SU-DHL-6 (cell line): ENCODE measurements around the gene NUP153.

Experiments used
- H2AFZ ChIP-seq: fragments of 200-600 bp; sonication (generic); 2 replicates; pipeline ENCODE4 v1.6.1; 2014; ENCODE audit warnings: low read depth, mild to moderate bottlenecking, moderate library complexity, mixed read lengths, antibody characterized with exemption, low read length; ENCODE audit not compliant: severe bottlenecking
- H3F3A ChIP-seq: fragments of 200-600 bp; shearing (Covaris generic); 2 replicates; pipeline ENCODE4 v1.6.0; 2016; ENCODE audit warnings: antibody characterized with exemption, mild to moderate bottlenecking; ENCODE audit not compliant: insufficient read depth
- H3K27ac ChIP-seq: fragments of 200-600 bp; sonication (generic); 2 replicates; pipeline ENCODE4 v1.5.1; 2016; ENCODE audit warnings: low read depth, mild to moderate bottlenecking, low read length, moderate library complexity, mixed read lengths
- H3K27me3 ChIP-seq: fragments of 200-600 bp; sonication (generic), shearing (Covaris generic); 2 replicates; pipeline ENCODE4 v1.6.0; 2014; ENCODE audit warnings: mild to moderate bottlenecking, low read length
- H3K36me3 ChIP-seq: fragments of 200-600 bp; sonication (generic); 2 replicates; pipeline ENCODE4 v1.6.1; 2014; ENCODE audit warnings: mild to moderate bottlenecking, low read length, mixed read lengths
- H3K4me2 ChIP-seq: fragments of 300-600, 200-600 bp; shearing (Covaris generic), sonication (generic); 2 replicates; pipeline ENCODE4 v1.6.0; 2014; ENCODE audit warnings: low read length, low read depth, mild to moderate bottlenecking; ENCODE audit not compliant: poor library complexity, severe bottlenecking
- H3K4me3 ChIP-seq: fragments of 200-600 bp; sonication (generic); 2 replicates; pipeline ENCODE4 v1.5.1; 2014; ENCODE audit warnings: antibody characterized with exemption, low read length, mild to moderate bottlenecking, mixed read lengths; ENCODE audit not compliant: insufficient read depth, poor library complexity, severe bottlenecking
- H3K79me2 ChIP-seq: fragments of 200-600 bp; sonication (generic); 2 replicates; pipeline ENCODE4 v1.6.1; 2014; ENCODE audit warnings: mild to moderate bottlenecking, low read length, moderate library complexity; ENCODE audit not compliant: insufficient read depth
- H3K9ac ChIP-seq: fragments of 200-600 bp; sonication (generic); 2 replicates; pipeline ENCODE4 v1.7.0; 2014; ENCODE audit warnings: mild to moderate bottlenecking, low read length
- H3K9me2 ChIP-seq: fragments of 200-600 bp; sonication (generic); replicated peaks from 2 replicates; pipeline ENCODE4 v1.6.1; 2014; ENCODE audit warnings: low read length; ENCODE audit not compliant: insufficient read depth
- H3K9me3 ChIP-seq: fragments of 200-600 bp; sonication (generic); 2 replicates; pipeline ENCODE4 v1.6.1; 2014; ENCODE audit warnings: low read length, mixed read lengths; ENCODE audit not compliant: insufficient read depth
- H4K20me1 ChIP-seq: fragments of 200-600 bp; sonication (generic); 2 replicates; pipeline ENCODE4 v1.6.1; 2014; ENCODE audit warnings: low read depth, mild to moderate bottlenecking, antibody characterized with exemption, low read length, moderate library complexity, mixed read lengths
- CTCF ChIP-seq: fragments of 200-600 bp; sonication (generic); IDR thresholded peaks from one replicate; pipeline ENCODE4 v1.5.1; 2017; ENCODE audit warnings: antibody characterized with exemption, mild to moderate bottlenecking, low read length, moderate library complexity; ENCODE audit not compliant: insufficient read depth, poor library complexity, severe bottlenecking
- EZH2phosphoT487 ChIP-seq: fragments of 200-600 bp; sonication (generic), shearing (Covaris generic); conservative IDR thresholded peaks from 2 replicates; pipeline ENCODE4 v1.6.1; 2018; ENCODE audit warnings: mild to moderate bottlenecking, antibody characterized with exemption, low read length, moderate library complexity, mixed read lengths

The NUP153 gene

DNA sequence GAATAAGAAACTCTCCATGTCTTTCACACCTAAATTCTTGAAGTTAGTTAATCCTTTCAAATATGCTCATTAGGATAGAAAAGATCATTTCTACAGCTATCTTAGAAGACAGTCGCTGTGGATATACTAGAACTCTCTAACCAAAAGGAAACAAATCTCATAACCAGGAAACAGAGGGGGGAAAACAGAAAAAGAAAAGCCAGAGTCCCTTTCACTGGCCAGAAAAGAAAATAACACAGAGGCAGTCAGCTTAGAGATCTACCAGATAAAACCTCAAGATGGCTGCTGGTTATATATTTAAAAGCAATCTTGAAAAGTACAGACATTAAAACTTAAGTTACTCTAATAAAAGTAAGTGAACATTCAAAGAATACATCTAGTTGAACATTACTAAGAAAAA is 19.6 kb downstream of the NUP153 start:
- no peaks in the 10 kb centered on the region for H3K27me3 ChIP-seq
- peaks cover 49% of the 10 kb centered on the region for H3K36me3 ChIP-seq
- H4K20me1 ChIP-seq, result peaks cover 85% of the 10 kb centered on the region
- H2AFZ ChIP-seq, result no peak overlapping the region
- no peaks in the 10 kb centered on the region for H3K9me3 ChIP-seq
- H3K27ac ChIP-seq, result no peak overlapping the region
- H3K9ac ChIP-seq, result no peak overlapping the region
- no peak overlapping the region for H3K4me3 ChIP-seq
- no peaks in the 10 kb centered on the region for H3K9me2 ChIP-seq
- H3K4me2 ChIP-seq, result no peak overlapping the region
- H3K79me2 ChIP-seq, result peaks cover 99% of the 10 kb centered on the region
- TF ChIP-seq EZH2phosphoT487 (no peak), CTCF (no peak)
- H3F3A ChIP-seq, result peaks cover 12% of the 10 kb centered on the region; the same call in 1 of the 2 replicates

GRCh38 chr6:17684134-17684533 is 22.6 kb downstream of the NUP153 start:
- H3K79me2 ChIP-seq, result peaks cover 99% of the 10 kb centered on the region
- peaks cover 9% of the 10 kb centered on the region; the same call in 1 of the 2 replicates for H3F3A ChIP-seq
- H3K4me2 ChIP-seq, result no peak overlapping the region
- no peak overlapping the region for H3K4me3 ChIP-seq
- H3K27me3 ChIP-seq, result no peaks in the 10 kb centered on the region
- H3K9ac ChIP-seq, result no peak overlapping the region
- H3K9me3 ChIP-seq, result no peaks in the 10 kb centered on the region
- H4K20me1 ChIP-seq, result peaks cover 84% of the 10 kb centered on the region
- no peak overlapping the region for H2AFZ ChIP-seq
- TF ChIP-seq EZH2phosphoT487, result no peak
- H3K27ac ChIP-seq, result no peak overlapping the region
- no peaks in the 10 kb centered on the region for H3K9me2 ChIP-seq
- peaks cover 68% of the 10 kb centered on the region for H3K36me3 ChIP-seq

DNA sequence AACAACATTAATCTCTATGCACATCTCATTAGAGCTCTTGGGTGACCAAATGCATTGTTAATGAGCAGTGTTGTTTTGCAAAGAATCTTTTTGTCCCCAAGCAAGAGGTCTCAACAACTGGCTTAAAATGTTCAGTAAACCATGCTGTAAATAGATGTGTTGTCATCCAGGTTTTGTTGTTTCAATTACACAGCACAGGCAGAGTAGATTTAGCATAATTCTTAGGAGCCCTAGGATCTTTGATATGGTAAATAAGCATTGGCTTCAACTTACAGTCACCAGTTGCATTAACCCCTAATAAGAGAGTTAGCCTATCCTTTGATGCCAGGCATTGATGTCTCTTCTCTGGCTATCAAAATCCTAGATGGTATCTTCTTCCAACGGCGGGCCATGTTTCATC is 23.3 kb downstream of the NUP153 start:
- Histone ChIP-seq H3K4me2 (no peak overlapping the region), H4K20me1 (peaks cover 84% of the 10 kb centered on the region), H3K36me3 (peaks cover 66% of the 10 kb centered on the region)

More for the DNA sequence above, 23.3 kb downstream of the NUP153 start:
- Histone ChIP-seq H2AFZ (no peak overlapping the region), H3K9me2 (no peaks in the 10 kb centered on the region), H3K27me3 (no peaks in the 10 kb centered on the region), H3K27ac (no peak overlapping the region), H3K9me3 (no peaks in the 10 kb centered on the region), H3K4me3 (no peak overlapping the region), H3F3A (peaks cover 5% of the 10 kb centered on the region), H3K9ac (no peak overlapping the region), H3K79me2 (peaks cover 99% of the 10 kb centered on the region)
- TF ChIP-seq EZH2phosphoT487, result no peak
- no peak for TF ChIP-seq CTCF
